T-helper 9 cell (primary cell): ENCODE results near the gene CWH43.
"Not testable (repeated sequence)": the region's sequence is repeated elsewhere in the genome, so short reads cannot be mapped to it uniquely, and the experiment has no call there.

ENCODE experiments used
- DNase-seq: peaks from one replicate; pipeline ENCODE4 v3.0.0-alpha.2; 2020
- total RNA-seq, 2 donors: gene quantifications; one replicate each; lab custom pipeline; 2026; lab: John Stamatoyannopoulos, UW

Gene CWH43
- total RNA-seq: 0 reads per million in 2 donors

GRCh38 chr4:48985976-48986653 lies at the start of gene CWH43:
CWH43 (plus strand) TSS chr4:48986275; CDS start chr4:48986430, 155 bp downstream.
- no peak for DNase-seq

- DNase-seq: no peak
Measured at GRCh38 chr4:48937033-48937432, 49.0 kb upstream of the CWH43 start.

GRCh38 chr4:48938831-48939230 lies 47.2 kb upstream of the CWH43 start:
- DNase-seq: no peak

DNA sequence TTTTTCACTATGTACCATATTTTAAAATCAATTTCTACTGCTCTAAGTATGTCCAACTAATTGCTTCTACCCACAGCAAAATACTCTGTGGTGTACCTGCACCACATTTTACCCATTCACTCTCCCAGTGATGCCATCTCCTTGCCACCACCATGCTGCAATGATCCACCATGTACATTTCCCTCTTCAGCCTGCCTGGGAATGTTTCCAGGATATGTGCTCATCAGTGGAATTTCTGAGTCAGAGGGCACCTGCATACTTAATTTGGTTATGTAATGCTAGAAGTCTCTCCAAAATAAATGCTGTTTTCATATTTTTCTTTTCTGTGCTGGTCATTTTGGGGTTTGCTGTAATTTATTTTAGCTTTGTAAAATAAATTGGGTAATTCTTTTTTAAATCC lies 46.3 kb upstream of the CWH43 start:
- DNase-seq: no peak

- DNase-seq: no peak
Measured at GRCh38 chr4:48943387-48943786, 42.7 kb upstream of the CWH43 start.

- DNase-seq: no peak
Measured at GRCh38 chr4:48944252-48944651, 41.8 kb upstream of the CWH43 start.

- peak; percentile 8 for DNase-seq
Measured at GRCh38 chr4:48944756-48945241, 41.3 kb upstream of the CWH43 start.

DNA sequence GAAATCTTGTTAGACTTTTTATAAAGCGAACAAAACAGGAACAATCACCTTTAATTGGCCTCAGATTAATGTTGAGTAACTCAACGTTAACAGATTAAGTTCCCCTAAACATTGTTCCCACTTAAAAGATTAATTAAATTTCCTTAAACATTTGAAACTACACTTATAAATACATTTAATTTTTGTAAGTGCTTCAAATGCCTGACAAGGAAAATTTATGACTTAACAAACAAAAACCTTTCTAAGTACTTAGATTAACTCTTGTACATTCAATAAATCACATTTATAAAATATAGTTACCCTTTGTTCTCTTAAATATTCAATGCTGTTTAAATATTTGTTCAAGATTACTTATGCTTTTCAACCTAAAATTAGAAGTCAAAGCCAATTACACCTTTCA lies 40.1 kb upstream of the CWH43 start:
- DNase-seq: no peak

DNA sequence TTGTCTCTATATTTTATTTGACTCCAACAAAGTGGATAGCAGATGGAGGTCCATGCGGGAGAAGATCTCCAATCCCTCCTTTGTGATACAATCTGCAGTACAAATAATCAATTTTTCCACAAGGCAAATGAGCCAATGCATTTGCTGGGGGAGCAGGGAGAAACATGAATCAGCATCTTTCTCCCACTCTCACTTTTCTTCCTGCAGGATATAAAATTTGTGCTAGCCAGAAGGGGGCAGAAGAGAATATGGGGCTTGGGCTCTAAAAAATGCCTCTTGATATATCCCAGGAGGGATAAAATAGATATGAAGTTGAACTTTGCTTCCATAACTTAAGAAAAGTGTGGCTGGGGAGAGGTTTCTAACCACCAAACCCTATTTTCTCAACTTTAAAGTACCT lies 38.3 kb upstream of the CWH43 start:
- DNase-seq: no peak

DNA sequence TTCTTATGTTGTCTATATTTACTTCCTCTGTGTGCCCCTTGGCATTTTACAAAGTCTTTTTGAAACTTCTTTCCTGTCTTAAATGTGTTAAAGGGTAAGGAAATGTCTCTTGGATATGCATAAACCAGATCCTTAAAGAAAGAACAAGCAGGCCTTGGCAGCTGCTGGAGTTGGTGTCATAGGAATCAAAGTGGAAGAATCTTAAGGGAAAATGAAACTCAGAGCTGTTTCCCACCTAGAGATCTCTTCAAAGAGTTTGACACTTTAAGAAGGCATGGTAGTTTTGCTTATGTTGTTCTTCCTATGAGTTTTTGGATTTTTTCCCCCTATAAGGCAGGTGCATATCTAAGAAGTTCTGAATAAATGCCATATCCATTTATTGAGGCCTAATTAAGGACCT lies 37.0 kb upstream of the CWH43 start:
- no peak for DNase-seq

- DNase-seq: no peak
Measured at GRCh38 chr4:48949518-48950219, 36.4 kb upstream of the CWH43 start.

GRCh38 chr4:48954314-48954713 lies 31.8 kb upstream of the CWH43 start:
- DNase-seq: no peak

DNA sequence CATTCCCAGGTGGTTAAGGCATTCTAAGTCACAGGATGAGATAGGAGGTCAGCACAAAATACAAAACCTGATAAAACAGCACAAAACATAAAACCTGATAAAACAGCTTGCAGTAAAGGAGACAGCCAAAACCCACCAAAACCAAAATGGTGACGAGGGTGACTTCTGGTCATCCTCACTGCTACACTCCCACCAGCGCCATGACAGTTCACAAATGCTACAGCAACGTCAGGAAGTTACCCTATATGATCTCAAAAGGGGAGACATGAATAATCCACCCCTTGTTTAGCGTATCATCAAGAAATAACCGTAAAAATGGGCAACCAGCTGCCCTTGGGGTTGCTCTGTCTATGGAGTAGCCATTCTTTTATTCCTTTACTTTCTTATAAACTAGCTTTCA lies 28.7 kb upstream of the CWH43 start:
- not testable (repeated sequence) for DNase-seq

GRCh38 chr4:48958582-48958981 lies 27.5 kb upstream of the CWH43 start:
- no peak for DNase-seq

DNA sequence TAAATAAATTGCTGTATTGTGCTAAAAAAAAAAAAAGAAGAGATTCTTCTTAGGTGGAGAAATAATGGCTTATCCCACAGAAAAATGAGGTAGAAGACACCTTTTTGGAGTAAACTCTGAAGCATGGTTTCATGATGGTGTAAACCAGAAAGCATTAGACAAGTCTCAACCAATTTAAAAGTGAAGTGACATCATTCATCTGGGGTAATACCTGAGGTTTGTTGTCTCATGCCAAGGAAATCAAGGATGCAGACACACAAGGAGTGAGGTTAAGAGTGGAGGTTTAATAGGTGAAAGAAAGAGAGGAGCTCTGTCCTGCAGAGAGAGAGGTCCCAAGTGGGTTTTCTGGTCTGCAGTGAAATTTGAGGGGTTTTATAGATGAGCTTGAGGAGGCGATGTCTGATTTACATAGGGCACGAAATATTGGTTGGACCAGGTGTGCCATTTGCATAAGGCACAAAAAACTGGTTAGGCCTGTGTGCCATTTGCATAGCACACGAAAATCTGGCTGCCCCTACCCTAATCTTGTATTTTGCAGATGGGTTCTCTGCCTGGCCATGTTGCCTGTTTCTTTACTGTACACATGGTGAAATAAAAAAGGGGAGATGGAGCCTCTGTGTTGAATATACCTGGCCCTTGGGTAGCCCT lies 25.0 kb upstream of the CWH43 start:
- no peak for DNase-seq

- no peak for DNase-seq
Measured at GRCh38 chr4:48962636-48963035, 23.4 kb upstream of the CWH43 start.

DNA sequence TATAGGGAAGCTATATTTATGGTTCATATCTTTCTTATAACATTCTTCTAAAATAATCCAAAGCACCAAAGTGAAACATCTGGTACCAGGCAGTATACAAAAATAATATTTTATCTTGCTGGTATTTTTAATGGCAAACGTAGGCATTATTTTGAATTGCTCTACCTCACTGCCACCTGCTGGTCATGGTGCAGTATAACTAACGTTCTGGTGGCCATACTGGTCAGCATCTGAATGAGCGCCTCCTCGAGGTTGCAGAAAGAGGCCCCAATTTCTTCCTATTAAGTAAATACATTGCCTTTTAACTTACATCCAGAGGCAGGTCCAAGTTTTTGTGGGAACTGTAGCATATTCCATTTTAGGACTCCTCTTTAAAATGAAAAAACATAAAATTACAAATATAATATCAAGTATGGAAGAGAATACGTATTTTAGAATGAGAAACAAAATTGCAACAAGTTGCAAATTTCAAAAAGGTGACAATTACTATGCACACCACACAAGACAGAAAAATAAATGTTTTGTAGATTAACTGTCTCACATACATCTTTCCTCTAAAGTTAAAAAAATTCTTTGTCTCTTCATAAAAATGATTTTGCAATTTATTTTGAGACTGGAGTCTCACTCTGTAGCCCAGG lies 22.9 kb upstream of the CWH43 start:
- DNase-seq: peak; percentile 59

GRCh38 chr4:48967101-48967500 lies 19.0 kb upstream of the CWH43 start:
- no peak for DNase-seq

GRCh38 chr4:48967631-48968030 lies 18.4 kb upstream of the CWH43 start:
- DNase-seq: no peak

DNA sequence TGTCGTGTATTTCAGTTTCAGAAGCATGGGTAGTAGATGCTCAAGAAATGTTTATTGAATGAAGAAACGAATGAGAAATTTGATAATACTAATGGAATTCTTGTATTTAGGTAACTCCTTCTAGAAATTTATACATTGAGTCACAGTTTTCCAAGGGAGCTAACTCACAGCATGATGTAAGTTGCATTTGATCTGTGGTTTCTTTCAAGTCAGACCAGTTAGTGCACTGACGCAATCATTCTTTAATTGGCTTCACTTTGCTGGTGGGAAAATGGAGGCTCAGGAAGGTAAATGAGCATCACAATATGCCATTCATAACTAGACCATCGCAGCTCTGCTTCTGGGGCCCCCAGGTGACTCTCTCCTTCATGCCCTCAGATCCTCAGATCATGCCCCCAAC lies 17.3 kb upstream of the CWH43 start:
- DNase-seq: no peak

- DNase-seq: no peak
Measured at GRCh38 chr4:48970471-48970921, 15.6 kb upstream of the CWH43 start.

DNA sequence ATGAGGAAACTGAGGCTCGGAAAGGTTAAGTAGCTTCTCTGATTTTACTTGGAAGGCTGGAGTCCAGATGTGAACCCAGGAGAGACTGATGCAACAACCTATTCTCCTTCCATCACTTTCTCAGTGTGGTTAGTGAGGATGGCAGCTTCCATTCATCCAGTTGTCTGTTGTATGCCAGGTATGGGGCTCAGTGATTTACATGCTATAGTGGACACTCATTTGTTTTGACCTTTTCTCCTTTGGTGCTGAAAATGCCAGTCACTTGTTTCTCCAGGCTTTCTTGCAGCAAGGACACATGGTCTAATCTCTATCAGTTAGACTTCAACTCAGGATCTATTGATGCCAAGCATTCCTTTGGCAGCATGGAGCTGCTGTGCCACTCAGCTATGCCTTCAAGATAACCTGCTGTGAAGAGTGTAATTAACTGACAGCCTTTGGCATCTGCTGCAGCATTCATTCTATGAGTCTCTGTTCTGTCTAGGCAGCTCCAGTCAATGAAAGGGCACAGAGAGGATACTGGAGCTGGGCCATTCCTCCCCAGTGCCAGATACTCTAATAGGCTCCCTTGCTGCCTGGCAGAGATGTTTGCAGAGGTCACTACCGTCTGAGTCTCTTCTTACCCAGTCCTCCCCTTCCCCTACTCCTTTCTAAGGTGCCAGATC lies 11.0 kb upstream of the CWH43 start:
- DNase-seq: no peak

- no peak for DNase-seq
Measured at GRCh38 chr4:48976041-48976440, 10.0 kb upstream of the CWH43 start.
